ENCODE measurements around the gene BHLHE40.

BHLHE40 gene

GRCh38 chr3:4985330-4986174 lies 6.3 kb downstream of the BHLHE40 start (continued):
- TF ChIP-seq ZNF518A (tag by site-specific recombination; conservative IDR thresholded peaks at IDR 0.05; ENCODE audit: low read depth) (no peak), OSR2 (tag by site-specific recombination; IDR thresholded peaks at IDR 0.05) (no peak), ZIC2 (tag by site-specific recombination; IDR thresholded peaks at IDR 0.05) (peak; percentile 67)

- no peaks in the 10 kb centered on the region for H3K9me3 ChIP-seq (ENCODE audit: control insufficient read depth, insufficient read depth, low read depth, low read length)
- H3K4me3 ChIP-seq (ENCODE audit: low read depth, low read length): peak overlapping the region; percentile 30
- ChIA-PET POLR2A (interaction anchor here (0.7 to 11.7 kb wide), 15 partner anchors 8 to 203 kb away, joined by 3 to 332 read pairs (median 6); partner anchors contain the start of gene BHLHE40), CTCF (interaction anchor here (0.6 to 12.6 kb wide), 10 partner anchors 9 to 275 kb away, joined by 3 to 94 read pairs (median 4); no protein-coding TSS in a partner anchor)
- peaks cover 8 to 33% of the 10 kb centered on the region in 2 experiments; a peak in 2 of 3 replicates for H3K36me3 ChIP-seq (ENCODE audit: control insufficient read depth in 2 of 2, insufficient read depth in 1 of 2, low read length in 2 of 2)
- H3K4me1 ChIP-seq (ENCODE audit: control insufficient read depth, insufficient read depth, low read length): peaks cover 29% of the 10 kb centered on the region
- TF ChIP-seq ZNF449 (tag by site-specific recombination; IDR thresholded peaks at IDR 0.05) (peak; percentile 88; the same call in 1 of the 2 replicates), ZNF112 (tag by site-specific recombination; IDR thresholded peaks at IDR 0.05) (no peak), MEIS1 (CRISPR knock-in tag; IDR thresholded peaks at IDR 0.05; ENCODE audit: borderline replicate concordance) (no peak), ZNF394 (tag by site-specific recombination; IDR thresholded peaks at IDR 0.05; ENCODE audit: borderline replicate concordance) (peak; percentile 80), KLF10 (tag by site-specific recombination; IDR thresholded peaks at IDR 0.05) (no peak), ZNF837 (tag by site-specific recombination; IDR thresholded peaks at IDR 0.05) (no peak)
- H3K27ac ChIP-seq (ENCODE audit: extremely low read depth, low read depth, low read length): peak overlapping the region; percentile 95
Measured at GRCh38 chr3:4986175-4986781, 7.0 kb downstream of the BHLHE40 start.

GRCh38 chr3:4986782-4987537 lies 7.7 kb downstream of the BHLHE40 start:
- H3K27ac ChIP-seq (ENCODE audit: extremely low read depth, low read depth, low read length): peak overlapping the region; percentile 95
- H3K4me3 ChIP-seq (ENCODE audit: low read depth, low read length): peak overlapping the region; percentile 30
- H3K4me1 ChIP-seq (ENCODE audit: control insufficient read depth, insufficient read depth, low read length): peaks cover 29% of the 10 kb centered on the region
- ChIA-PET CTCF (interaction anchor here (0.7 to 12.6 kb wide), 14 partner anchors 8 to 1034 kb away, joined by 3 to 94 read pairs (median 4); no protein-coding TSS in a partner anchor), POLR2A (interaction anchor here (0.6 to 11.7 kb wide), 13 partner anchors 8 to 494 kb away, joined by 3 to 332 read pairs (median 7); partner anchors contain the start of genes BHLHE40 and ITPR1)
- H3K36me3 ChIP-seq (ENCODE audit: control insufficient read depth in 2 of 2, insufficient read depth in 1 of 2, low read length in 2 of 2): peaks cover 8 to 27% of the 10 kb centered on the region in 2 experiments; a peak in 2 of 3 replicates
- H3K9me3 ChIP-seq (ENCODE audit: control insufficient read depth, insufficient read depth, low read depth, low read length): no peaks in the 10 kb centered on the region
- TF ChIP-seq ZFP69B (tag by site-specific recombination; IDR thresholded peaks at IDR 0.05) (peak; percentile 85), ZNF777 (tag by site-specific recombination; IDR thresholded peaks at IDR 0.05; ENCODE audit: borderline replicate concordance) (peak; percentile 42; the same call in 1 of the 2 replicates), PRDM6 (tag by site-specific recombination; IDR thresholded peaks at IDR 0.05) (peak; percentile 63; the same call in 1 of the 2 replicates), GLIS2 (tag by site-specific recombination; IDR thresholded peaks at IDR 0.05) (peak; percentile 99), ZNF211 (tag by site-specific recombination; IDR thresholded peaks at IDR 0.05; ENCODE audit: low read depth) (no peak), ZNF19 (tag by site-specific recombination; IDR thresholded peaks at IDR 0.05; ENCODE audit: low read depth) (no peak), ZNF513 (tag by site-specific recombination; IDR thresholded peaks at IDR 0.05) (no peak), SP7 (tag by site-specific recombination; IDR thresholded peaks at IDR 0.05) (peak; percentile 99), ZNF394 (tag by site-specific recombination; IDR thresholded peaks at IDR 0.05; ENCODE audit: borderline replicate concordance) (peak; percentile 39; the same call in 1 of the 2 replicates), HOXC10 (CRISPR knock-in tag; IDR thresholded peaks at IDR 0.05) (0 out of 2 replicates have a peak, but pooled peaks have one; percentile 15)

All from HEK293 (cell line).